Liver (tissue), 9 donors: ENCODE results near the gene GLIPR1. TPM values are rescaled to one million over a fixed set of nuclear protein-coding genes. Genes with fewer than 3 reads are reported as not detected.

Experiments
- DNase-seq: peaks from one replicate; pipeline ENCODE4 v3.0.0-alpha.2; 2017; ENCODE audit warnings: low spot score
- H3K27ac ChIP-seq, 2 donors: one replicate each; pipeline ENCODE4 v1.7.0; 2013; ENCODE audit warnings: inconsistent platforms in 2 of 2, low read length in 2 of 2, control low read depth in 1 of 2, low read depth in 1 of 2, mild to moderate bottlenecking in 1 of 2
- H3K27me3 ChIP-seq, 4 donors: one replicate each; pipeline versions ENCODE4 v1.6.1 to v1.7.0; 2013; ENCODE audit warnings: low read length in 3 of 4, inconsistent platforms in 1 of 4, mild to moderate bottlenecking in 1 of 4, moderate library complexity in 1 of 4; ENCODE audit not compliant: control insufficient read depth in 4 of 4, insufficient read depth in 4 of 4
- H3K36me3 ChIP-seq, 4 donors: one replicate each; pipeline versions ENCODE4 v1.6.1 to v1.7.0; 2013; ENCODE audit warnings: low read length in 3 of 4, mild to moderate bottlenecking in 3 of 4, low read depth in 1 of 4, moderate library complexity in 1 of 4; ENCODE audit not compliant: control insufficient read depth in 4 of 4, insufficient read depth in 3 of 4
- H3K4me1 ChIP-seq, 4 donors: one replicate each; pipeline versions ENCODE4 v1.6.1 to v1.7.0; 2013; ENCODE audit warnings: low read length in 3 of 4, mild to moderate bottlenecking in 3 of 4, moderate library complexity in 1 of 4; ENCODE audit not compliant: control insufficient read depth in 4 of 4, insufficient read depth in 4 of 4
- H3K4me3 ChIP-seq, 3 donors: one replicate each; pipeline versions ENCODE4 v1.6.1 to v1.7.0; 2013; ENCODE audit warnings: low read length in 3 of 3, control low read depth in 1 of 3, low read depth in 1 of 3, mild to moderate bottlenecking in 1 of 3
- H3K9ac ChIP-seq, 2 donors: one replicate each; pipeline ENCODE4 v1.7.0; 2013; ENCODE audit warnings: low read length in 2 of 2, mild to moderate bottlenecking in 2 of 2, moderate library complexity in 2 of 2, control low read depth in 1 of 2, low read depth in 1 of 2
- H3K9me3 ChIP-seq, 4 donors: one replicate each; pipeline versions ENCODE4 v1.6.1 to v1.7.0; 2013; ENCODE audit warnings: low read length in 3 of 4; ENCODE audit not compliant: control insufficient read depth in 4 of 4
- CTCF ChIP-seq: fragments of 150-350 bp; IDR thresholded peaks from 2 replicates; pipeline ENCODE4 v1.5.1; 2017; ENCODE audit warnings: improper control_type of control experiment, low read depth, low read length; ENCODE audit not compliant: missing input control
- EGR1 ChIP-seq, 2 donors: IDR thresholded peaks; 2 replicates each; pipeline ENCODE4 v1.6.1; 2016 to 2018; ENCODE audit warnings: antibody characterized with exemption in 2 of 2, low read depth in 2 of 2
- FOXA1 ChIP-seq: IDR thresholded peaks from 2 replicates; pipeline ENCODE4 v1.6.1; 2016; ENCODE audit warnings: antibody characterized with exemption
- FOXA2 ChIP-seq: IDR thresholded peaks from 2 replicates; pipeline ENCODE4 v1.6.1; 2016; ENCODE audit warnings: antibody characterized with exemption
- GABPA ChIP-seq, 2 donors: IDR thresholded peaks in 1 of 2; conservative IDR thresholded peaks in 1 of 2; 2 replicates each; pipeline ENCODE4 v1.6.1; 2016; ENCODE audit warnings: antibody characterized with exemption in 2 of 2, mild to moderate bottlenecking in 1 of 2, moderate library complexity in 1 of 2
- HNF4A ChIP-seq, 2 donors: conservative IDR thresholded peaks; 2 replicates each; pipeline ENCODE4 v1.6.1; 2016; ENCODE audit warnings: antibody characterized with exemption in 2 of 2, mild to moderate bottlenecking in 2 of 2
- HNF4G ChIP-seq: IDR thresholded peaks from 2 replicates; pipeline ENCODE4 v1.6.1; 2016; ENCODE audit warnings: antibody characterized with exemption
- JUND ChIP-seq, 2 donors: IDR thresholded peaks; 2 replicates each; pipeline ENCODE4 v1.6.1; 2016; ENCODE audit warnings: antibody characterized with exemption in 2 of 2
- NR2F2 ChIP-seq: IDR thresholded peaks from 2 replicates; pipeline ENCODE4 v1.6.1; 2016; ENCODE audit warnings: antibody characterized with exemption
- RAD21 ChIP-seq, 2 donors: IDR thresholded peaks; 2 replicates each; pipeline ENCODE4 v1.6.1; 2016; ENCODE audit warnings: antibody characterized with exemption in 2 of 2, mild to moderate bottlenecking in 2 of 2
- RXRA ChIP-seq, 2 donors: IDR thresholded peaks; 2 replicates each; pipeline ENCODE4 v1.6.1; 2017 to 2018; ENCODE audit warnings: antibody characterized with exemption in 2 of 2, mild to moderate bottlenecking in 1 of 2
- TAF1 ChIP-seq: conservative IDR thresholded peaks from 2 replicates; pipeline ENCODE4 v1.6.1; 2016; ENCODE audit warnings: antibody characterized with exemption, mild to moderate bottlenecking
- YY1 ChIP-seq: IDR thresholded peaks from 2 replicates; pipeline ENCODE4 v1.6.1; 2016; ENCODE audit warnings: antibody characterized with exemption, mild to moderate bottlenecking
- WGBS: extraction: QIAGEN DNeasy Blood & Tissue Kit; methylation state at CpG from one replicate; pipeline ENCODE4 v1.1.7; 2013; 5-methylcytosine and 5-hydroxymethylcytosine counted together
- polyA plus RNA-seq, 2 donors: library from polyadenylated mRNA; stranded (reverse) in 1 of 2; unstranded in 1 of 2; fragments of 200-250 nt in 1 of 2; fragments of >200 nt in 1 of 2; fragmentation: Nextera tagmentation in 1 of 2; extraction: Ambion mirVana in 1 of 2; gene quantifications; one replicate each; pipeline versions ENCODE4 v1.2.1 to v1.2.3, GENCODE V29; 2013 to 2015
- total RNA-seq, 2 donors: library from RNA; depleted of rRNA; stranded (reverse); fragments of >200 nt; gene quantifications; one replicate each; pipeline ENCODE4 v1.2.3, GENCODE V29; 2014
- TF ChIP-seq, protein P1 (sequence below): IDR thresholded peaks from 2 replicates; pipeline ENCODE4 v1.6.1; 2016; ENCODE audit warnings: antibody characterized with exemption
- TF ChIP-seq, protein P2 (sequence below): IDR thresholded peaks from 2 replicates; pipeline ENCODE4 v1.6.1; 2016; ENCODE audit warnings: antibody characterized with exemption
- TF ChIP-seq, protein P3 (sequence below): IDR thresholded peaks from 2 replicates; pipeline ENCODE4 v1.6.1; 2016; ENCODE audit warnings: antibody characterized with exemption
- donor health status: healthy.
- donor health status: healthy.
- donor health status: healthy.
- donor health status: healthy.
- donor health status: healthy.

GLIPR1 gene
- total and polyA plus RNA-seq, 4 donors, result 3.0 to 8.2 (median 4.7) TPM

DNA sequence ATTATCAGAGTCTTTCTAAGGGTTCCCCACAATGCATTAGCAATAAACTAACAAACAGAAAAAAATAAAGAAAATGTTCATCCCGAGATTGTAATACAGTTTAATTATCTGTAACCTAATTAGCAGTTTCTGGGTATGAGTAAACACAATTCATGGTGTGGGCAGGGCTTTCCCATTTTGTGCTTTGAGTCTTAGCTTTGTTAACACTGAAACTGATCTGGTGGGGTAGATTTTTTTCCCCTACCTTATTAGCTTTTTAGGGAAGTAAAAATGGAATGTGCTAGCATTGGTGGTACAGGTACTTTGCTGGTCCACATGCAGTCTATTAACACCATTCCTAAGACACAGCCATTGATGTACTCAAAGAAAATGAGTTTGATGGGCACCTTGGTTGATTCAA is 49.3 kb downstream of the GLIPR1 start:
- WGBS, result 66% methylated on average over 1 of the region's 1 CpG
- no peak for TF ChIP-seq TAF1
- no peak for TF ChIP-seq GABPA (IDR thresholded peaks at IDR 0.05 in 1 of 2, conservative IDR thresholded peaks at IDR 0.05 in 1 of 2)
- no peak for TF ChIP-seq EGR1 (IDR thresholded peaks at IDR 0.05; ENCODE audit: low read depth in 2 of 2)
- no peak for TF ChIP-seq HNF4A (conservative IDR thresholded peaks at IDR 0.05)
- H3K9me3 ChIP-seq, result no peaks in the 10 kb centered on the region
- H3K36me3 ChIP-seq, result no peaks in the 10 kb centered on the region
- H3K4me1 ChIP-seq, result no peaks in the 10 kb centered on the region
- no peak overlapping the region for H3K27ac ChIP-seq
- DNase-seq, result no peak
- no peaks in the 10 kb centered on the region for H3K27me3 ChIP-seq
- no peak overlapping the region for H3K9ac ChIP-seq
- no peak overlapping the region for H3K4me3 ChIP-seq

- Histone ChIP-seq H3K9me3 (no peaks in the 10 kb centered on the region), H3K36me3 (no peaks in the 10 kb centered on the region), H3K4me1 (no peaks in the 10 kb centered on the region), H3K4me3 (no peak overlapping the region), H3K27me3 (no peaks in the 10 kb centered on the region), H3K9ac (no peak overlapping the region), H3K27ac (no peak overlapping the region)
- WGBS, result 93% methylated on average over 2 of the region's 2 CpGs
- DNase-seq, result no peak
- TF ChIP-seq FOXA2, result no peak
- no peak for TF ChIP-seq HNF4G
- TF ChIP-seq RAD21 (IDR thresholded peaks at IDR 0.05), result no peak
- no peak for TF ChIP-seq TAF1
- no peak for TF ChIP-seq FOXA1
- no peak for TF ChIP-seq EGR1 (IDR thresholded peaks at IDR 0.05; ENCODE audit: low read depth in 2 of 2)
- no peak for TF ChIP-seq HNF4A (conservative IDR thresholded peaks at IDR 0.05)
Observed at GRCh38 chr12:75533239-75533638, 52.7 kb downstream of the GLIPR1 start.

DNA sequence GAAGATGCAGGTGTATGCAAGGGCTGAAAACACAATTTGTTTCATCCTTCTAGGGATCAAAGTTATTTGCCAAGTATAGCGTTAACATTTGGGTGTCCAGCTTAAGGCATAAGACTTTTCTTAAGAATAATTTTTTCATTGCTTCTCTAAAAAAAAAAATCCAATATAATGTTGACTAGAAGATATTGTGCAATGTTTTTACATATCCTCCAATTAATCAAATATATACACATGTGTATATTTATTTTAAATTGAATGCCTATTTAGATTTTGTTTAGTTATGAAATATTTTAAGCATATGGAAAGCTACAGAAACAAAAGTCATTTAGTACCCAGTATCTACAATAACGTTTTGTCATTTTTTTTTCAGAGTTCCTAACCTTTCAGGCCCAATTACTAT is 59.3 kb downstream of the GLIPR1 start:
- WGBS, result 79% methylated on average over 2 of the region's 2 CpGs
- no peaks in the 10 kb centered on the region for H3K36me3 ChIP-seq
- DNase-seq, result no peak
- H3K9ac ChIP-seq, result no peak overlapping the region
- TF ChIP-seq FOXA1 (no peak), YY1 (no peak), FOXA2 (no peak)
- H3K9me3 ChIP-seq, result no peaks in the 10 kb centered on the region
- no peaks in the 10 kb centered on the region for H3K27me3 ChIP-seq
- no peaks in the 10 kb centered on the region for H3K4me1 ChIP-seq
- H3K4me3 ChIP-seq, result no peak overlapping the region
- no peak overlapping the region for H3K27ac ChIP-seq

GRCh38 chr12:75542942-75543341 is 62.4 kb downstream of the GLIPR1 start:
- Histone ChIP-seq H3K27ac (no peak overlapping the region), H3K36me3 (no peaks in the 10 kb centered on the region), H3K4me3 (no peak overlapping the region), H3K9ac (no peak overlapping the region), H3K27me3 (no peaks in the 10 kb centered on the region), H3K4me1 (no peaks in the 10 kb centered on the region), H3K9me3 (no peaks in the 10 kb centered on the region)
- TF ChIP-seq RXRA (IDR thresholded peaks at IDR 0.05), result no peak
- TF ChIP-seq RAD21 (IDR thresholded peaks at IDR 0.05), result no peak
- TF ChIP-seq FOXA2, result no peak
- TF ChIP-seq, protein P1, sequence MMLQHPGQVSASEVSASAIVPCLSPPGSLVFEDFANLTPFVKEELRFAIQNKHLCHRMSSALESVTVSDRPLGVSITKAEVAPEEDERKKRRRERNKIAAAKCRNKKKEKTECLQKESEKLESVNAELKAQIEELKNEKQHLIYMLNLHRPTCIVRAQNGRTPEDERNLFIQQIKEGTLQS, result no peak
- TF ChIP-seq, protein P2, sequence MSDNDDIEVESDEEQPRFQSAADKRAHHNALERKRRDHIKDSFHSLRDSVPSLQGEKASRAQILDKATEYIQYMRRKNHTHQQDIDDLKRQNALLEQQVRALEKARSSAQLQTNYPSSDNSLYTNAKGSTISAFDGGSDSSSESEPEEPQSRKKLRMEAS, result no peak
- TF ChIP-seq, protein P3, sequence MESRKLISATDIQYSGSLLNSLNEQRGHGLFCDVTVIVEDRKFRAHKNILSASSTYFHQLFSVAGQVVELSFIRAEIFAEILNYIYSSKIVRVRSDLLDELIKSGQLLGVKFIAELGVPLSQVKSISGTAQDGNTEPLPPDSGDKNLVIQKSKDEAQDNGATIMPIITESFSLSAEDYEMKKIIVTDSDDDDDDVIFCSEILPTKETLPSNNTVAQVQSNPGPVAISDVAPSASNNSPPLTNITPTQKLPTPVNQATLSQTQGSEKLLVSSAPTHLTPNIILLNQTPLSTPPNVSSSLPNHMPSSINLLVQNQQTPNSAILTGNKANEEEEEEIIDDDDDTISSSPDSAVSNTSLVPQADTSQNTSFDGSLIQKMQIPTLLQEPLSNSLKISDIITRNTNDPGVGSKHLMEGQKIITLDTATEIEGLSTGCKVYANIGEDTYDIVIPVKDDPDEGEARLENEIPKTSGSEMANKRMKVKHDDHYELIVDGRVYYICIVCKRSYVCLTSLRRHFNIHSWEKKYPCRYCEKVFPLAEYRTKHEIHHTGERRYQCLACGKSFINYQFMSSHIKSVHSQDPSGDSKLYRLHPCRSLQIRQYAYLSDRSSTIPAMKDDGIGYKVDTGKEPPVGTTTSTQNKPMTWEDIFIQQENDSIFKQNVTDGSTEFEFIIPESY, result no peak
- no peak for TF ChIP-seq GABPA (IDR thresholded peaks at IDR 0.05 in 1 of 2, conservative IDR thresholded peaks at IDR 0.05 in 1 of 2)
- TF ChIP-seq HNF4G, result no peak
- TF ChIP-seq JUND (IDR thresholded peaks at IDR 0.05), result no peak
- TF ChIP-seq EGR1 (IDR thresholded peaks at IDR 0.05; ENCODE audit: low read depth in 2 of 2), result no peak
- TF ChIP-seq NR2F2, result no peak
- no peak for TF ChIP-seq HNF4A (conservative IDR thresholded peaks at IDR 0.05)
- TF ChIP-seq CTCF, result no peak
- WGBS, result 58% methylated on average over 1 of the region's 1 CpG
- DNase-seq, result no peak
